ENCODE measurements around the gene PLEKHG5.

- TF ChIP-seq POLR2A (IDR thresholded peaks at IDR 0.05; ENCODE audit: low read length) (no peak), CTCF (IDR thresholded peaks at IDR 0.05) (no peak), USF2 (IDR thresholded peaks at IDR 0.05) (no peak)
Observed at GRCh38 chr1:6471970-6472368, 19.5 kb downstream of the PLEKHG5 start.
